Aorta (tissue), 5 donors: ENCODE results near the gene ACADSB. TPM values are rescaled to one million over a fixed set of nuclear protein-coding genes. Genes with fewer than 3 reads are reported as not detected.

ENCODE experiments used
- ATAC-seq: fragments of 200-7000 bp; cut with Tn5 transposase; one replicate; pipeline ENCODE4 v1.9.1; 2022; ENCODE audit warnings: moderate library complexity; ENCODE audit not compliant: low FRiP score
- DNase-seq, 2 donors: peaks; one replicate each; pipeline ENCODE4 v3.0.0-alpha.2; 2020
- H3K27ac ChIP-seq, 2 donors: one replicate each; pipeline ENCODE4 v1.5.1; 2013; ENCODE audit warnings: low read length in 2 of 2, mild to moderate bottlenecking in 2 of 2, moderate library complexity in 2 of 2, control low read depth in 1 of 2, inconsistent platforms in 1 of 2, low read depth in 1 of 2
- H3K27me3 ChIP-seq, 2 donors: one replicate each; pipeline ENCODE4 v1.6.1; 2013; ENCODE audit warnings: control low read depth in 1 of 2, low read length in 1 of 2, mild to moderate bottlenecking in 1 of 2, moderate library complexity in 1 of 2; ENCODE audit not compliant: insufficient read depth in 2 of 2, control insufficient read depth in 1 of 2
- H3K36me3 ChIP-seq, 2 donors: one replicate each; pipeline ENCODE4 v1.6.1; 2013; ENCODE audit warnings: control low read depth in 1 of 2, low read length in 1 of 2, mild to moderate bottlenecking in 1 of 2; ENCODE audit not compliant: insufficient read depth in 2 of 2, control insufficient read depth in 1 of 2
- H3K4me1 ChIP-seq, 2 donors: one replicate each; pipeline ENCODE4 v1.6.1; 2013; ENCODE audit warnings: low read length in 2 of 2, control low read depth in 1 of 2, mild to moderate bottlenecking in 1 of 2, moderate library complexity in 1 of 2; ENCODE audit not compliant: insufficient read depth in 2 of 2, control insufficient read depth in 1 of 2
- H3K4me3 ChIP-seq, 2 donors: one replicate each; pipeline ENCODE4 v1.5.1; 2013; ENCODE audit warnings: low read length in 2 of 2, control low read depth in 1 of 2, mild to moderate bottlenecking in 1 of 2
- H3K9me3 ChIP-seq: one replicate; pipeline ENCODE4 v1.6.1; 2013; ENCODE audit warnings: mild to moderate bottlenecking, low read length; ENCODE audit not compliant: control insufficient read depth
- WGBS, 2 donors: extraction: QIAGEN DNeasy Blood & Tissue Kit; methylation state at CpG; one replicate each; pipeline ENCODE4 v1.1.7; 2013; 5-methylcytosine and 5-hydroxymethylcytosine counted together
- intact Hi-C, 2 donors: fragments of 100-400 bp; cut with DNase I; formaldehyde crosslinking; loops; one replicate each; pipeline versions ENCODE4 v1.14.2 to v1.15.0; 2022
- polyA plus RNA-seq, 2 donors: library from polyadenylated mRNA; stranded (reverse); fragments of 200-250 nt; gene quantifications; one replicate each; pipeline ENCODE4 v1.2.3, GENCODE V29; 2013
- total RNA-seq, 2 donors: library from RNA; stranded (reverse); fragmentation: NEBNext Ultra II Directional; extraction: Animal tissue kit (Norgen Biotek cat#: 25700); gene quantifications; one replicate each; pipeline ENCODE4 v1.2.1, GENCODE V29; 2021
- donor health status: healthy with polysubstance abuse.
- donor health status: Bipolar disorder and iron deficiency.
- donor health status: DM: no; HTN: no; CAD: no.
- donor health status: DM: no; HTN: no; CAD: no.
- donor health status: DM: yes; HTN: yes; CAD: no.

The ACADSB gene
- total and polyA plus RNA-seq, 4 donors, result 7.6 to 25.5 (median 14.0) TPM

DNA sequence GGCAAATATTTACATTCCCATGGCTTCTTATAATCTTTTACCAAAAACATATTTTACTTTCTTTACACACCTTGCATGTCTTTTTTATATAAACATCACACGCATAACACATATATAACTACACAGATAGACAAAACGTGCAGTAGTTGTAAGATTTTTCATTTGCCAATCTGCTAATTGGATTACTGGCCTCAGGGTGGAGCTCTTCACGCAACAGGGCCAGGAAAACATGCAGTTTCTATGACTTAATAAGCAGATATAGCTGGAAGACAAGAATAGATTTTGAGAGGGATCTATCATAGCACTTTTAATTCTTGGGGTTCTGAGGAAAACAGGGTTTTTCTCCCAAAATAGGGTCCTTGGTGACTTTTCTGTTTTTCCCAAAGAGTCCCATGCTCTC is 12.7 kb downstream of the ACADSB start:
- intact Hi-C loops, result no loop called here
- 83 to 88% methylated on average over 3 of the region's 3 CpGs for WGBS, 2 donors
- Histone ChIP-seq H3K4me1 (peaks cover 0 to 1% of the 10 kb centered on the region in 2 donors), H3K4me3 (no peak overlapping the region), H3K27me3 (no peaks in the 10 kb centered on the region), H3K36me3 (no peaks in the 10 kb centered on the region), H3K9me3 (no peaks in the 10 kb centered on the region), H3K27ac (no peak overlapping the region)
- DNase-seq (no peak), ATAC-seq (no peak)

DNA sequence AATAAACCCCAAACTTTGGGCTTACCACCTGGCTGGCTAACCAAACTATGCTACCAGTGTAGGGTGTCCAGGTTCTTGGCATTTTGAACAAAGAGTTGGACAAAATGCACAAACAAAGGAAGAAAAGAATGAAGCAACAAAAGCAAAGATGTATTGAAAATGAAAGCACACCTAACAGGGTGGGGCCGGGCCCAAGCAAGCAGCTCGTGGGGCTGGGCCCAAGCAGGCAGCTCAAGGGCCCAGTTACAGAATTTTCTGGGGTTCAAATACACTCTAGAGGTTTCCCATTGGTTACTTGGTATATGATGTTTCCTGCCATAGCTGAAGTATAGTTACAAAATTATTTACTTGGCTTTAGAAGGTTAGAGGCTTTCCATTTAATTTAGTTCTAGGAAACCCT is 15.7 kb downstream of the ACADSB start:
- intact Hi-C loops, result no loop called here
- ATAC-seq, result no peak
- H3K9me3 ChIP-seq, result no peaks in the 10 kb centered on the region
- no peak for DNase-seq
- H3K27me3 ChIP-seq, result no peaks in the 10 kb centered on the region
- H3K36me3 ChIP-seq, result no peaks in the 10 kb centered on the region
- H3K27ac ChIP-seq, result no peak overlapping the region
- H3K4me1 ChIP-seq, result peaks cover 0 to 1% of the 10 kb centered on the region in 2 donors
- no peak overlapping the region for H3K4me3 ChIP-seq
- whole genome bisulfite sequencing, 2 donors, result 86 to 95% methylated on average over 2 of the region's 2 CpGs

DNA sequence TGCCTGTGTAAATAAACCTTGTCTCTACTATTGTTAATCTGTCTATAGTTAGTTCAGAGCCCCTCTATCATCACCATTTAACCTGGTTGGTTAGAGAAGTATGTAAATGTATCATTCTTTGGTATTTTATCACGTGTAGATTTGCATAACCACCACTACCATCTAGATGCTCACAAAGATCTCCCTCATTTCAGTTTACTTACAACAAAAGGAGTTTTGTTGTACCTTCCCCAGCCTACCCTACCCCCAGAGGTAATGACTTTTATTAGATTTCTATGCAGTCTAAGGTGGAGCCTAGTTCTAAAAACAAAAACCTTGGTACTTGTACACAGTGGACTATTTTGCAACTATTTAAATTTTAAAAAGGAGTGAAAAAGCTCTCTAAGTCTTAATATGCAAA is 17.5 kb downstream of the ACADSB start:
- H3K4me3 ChIP-seq, result no peak overlapping the region
- no peaks in the 10 kb centered on the region for H3K9me3 ChIP-seq
- ATAC-seq (no peak), DNase-seq (no peak)
- no peaks in the 10 kb centered on the region for H3K27me3 ChIP-seq
- H3K27ac ChIP-seq, result no peak overlapping the region
- no peaks in the 10 kb centered on the region for H3K4me1 ChIP-seq
- no peaks in the 10 kb centered on the region for H3K36me3 ChIP-seq
- 42 to 57% methylated on average over 1 of the region's 1 CpG for WGBS, 2 donors
- intact Hi-C loops, result no loop called here

DNA sequence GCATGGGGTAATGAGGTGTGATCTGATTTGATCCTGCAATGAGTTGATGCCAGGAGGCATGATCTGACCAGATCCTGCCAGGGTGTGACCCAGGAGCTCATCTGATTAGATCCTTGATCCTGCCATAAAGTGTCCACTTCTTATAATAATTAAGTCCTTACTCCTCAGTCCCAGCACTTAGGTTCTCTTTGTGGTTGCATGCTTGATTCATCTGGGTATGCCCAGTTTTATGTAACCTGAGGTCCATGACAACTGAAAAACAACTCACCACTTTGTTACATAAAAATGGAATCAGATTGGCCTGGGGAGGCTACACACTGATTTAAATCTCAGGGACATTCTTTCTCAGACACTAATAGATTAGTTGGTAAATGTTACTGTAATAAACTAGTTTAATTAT is 19.1 kb downstream of the ACADSB start:
- DNase-seq (no peak), ATAC-seq (no peak)
- no peak overlapping the region for H3K4me3 ChIP-seq
- no peaks in the 10 kb centered on the region for H3K36me3 ChIP-seq
- H3K27ac ChIP-seq, result no peak overlapping the region
- no peaks in the 10 kb centered on the region for H3K9me3 ChIP-seq
- intact Hi-C loops, result no loop called here
- no peaks in the 10 kb centered on the region for H3K4me1 ChIP-seq
- no peaks in the 10 kb centered on the region for H3K27me3 ChIP-seq

DNA sequence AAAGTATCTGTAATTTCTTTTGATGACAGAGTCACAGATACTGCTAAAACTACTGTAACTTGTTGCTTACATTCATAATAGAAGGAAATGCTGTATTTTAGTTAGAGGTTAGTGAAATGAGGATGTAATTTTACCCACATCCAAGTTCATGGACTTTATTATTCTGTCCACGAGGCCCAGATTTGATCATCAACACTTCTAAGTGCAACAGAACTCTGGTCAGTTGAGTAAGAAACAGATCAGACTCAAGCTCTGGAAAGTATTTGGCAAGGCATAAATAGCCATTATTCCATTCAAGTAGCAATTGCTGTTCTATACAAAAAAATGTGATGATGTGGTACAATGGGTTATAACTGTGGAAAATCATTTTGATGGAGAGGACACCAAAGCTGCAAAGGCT is 22.3 kb downstream of the ACADSB start:
- Histone ChIP-seq H3K4me3 (no peak overlapping the region), H3K27me3 (no peaks in the 10 kb centered on the region), H3K9me3 (no peaks in the 10 kb centered on the region), H3K4me1 (no peaks in the 10 kb centered on the region), H3K27ac (no peak overlapping the region), H3K36me3 (no peaks in the 10 kb centered on the region)
- no peak for ATAC-seq
- intact Hi-C loops, result no loop called here
- no peak for DNase-seq
- 81 to 83% methylated on average over 1 of the region's 1 CpG for WGBS, 2 donors

DNA sequence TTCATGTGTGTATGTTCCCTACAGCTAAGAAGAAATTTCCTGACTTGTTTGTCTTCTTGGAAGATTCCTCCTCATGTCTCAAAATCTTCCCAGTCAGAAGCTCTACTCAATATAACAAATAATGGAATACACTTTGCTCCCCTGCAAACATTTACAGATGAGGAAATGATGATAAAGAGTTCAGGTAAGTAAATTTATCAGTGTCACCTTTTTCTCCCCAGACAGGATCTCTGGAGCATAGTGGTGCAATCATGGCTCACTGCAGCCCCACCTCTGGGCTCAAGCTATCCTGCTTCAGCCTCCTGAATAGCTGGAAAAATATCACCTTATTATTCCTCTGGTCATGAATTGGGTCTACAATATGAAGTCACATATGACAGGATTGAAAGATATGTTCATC is 25.5 kb downstream of the ACADSB start:
- no peak overlapping the region for H3K4me3 ChIP-seq

DNA sequence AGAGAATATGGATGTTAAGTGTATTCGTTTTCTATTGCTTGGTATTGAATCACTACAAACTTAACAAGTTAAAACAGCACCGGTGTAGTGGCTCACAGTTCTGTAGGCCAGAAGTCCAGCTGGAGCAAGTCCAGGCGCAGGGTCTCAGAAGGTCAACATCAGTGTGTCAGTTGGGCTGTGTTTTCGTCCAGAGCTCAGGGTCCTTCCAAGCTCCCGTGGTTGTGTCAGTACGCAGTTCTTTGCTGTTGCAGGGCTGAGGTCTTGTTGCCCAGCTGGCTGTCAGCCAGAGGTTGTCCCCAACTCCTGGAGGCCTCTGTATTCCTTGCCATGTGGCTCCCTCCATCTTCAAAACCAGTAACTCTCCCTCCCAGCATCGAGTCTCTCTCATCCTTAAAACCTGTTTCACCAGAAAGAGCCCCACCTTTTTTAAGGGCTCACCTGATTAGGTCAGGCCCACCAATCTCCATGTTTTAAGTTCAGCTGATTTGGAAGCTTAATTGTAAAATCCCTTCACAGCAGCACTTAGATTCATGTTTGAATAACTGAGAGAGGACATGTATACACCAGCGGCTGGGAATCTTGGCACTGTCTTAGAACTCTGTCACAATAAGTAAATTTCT is 26.8 kb downstream of the ACADSB start:
- 86 to 88% methylated on average over 8 of the region's 8 CpGs for WGBS, 2 donors
- no peaks in the 10 kb centered on the region for H3K9me3 ChIP-seq
- no peaks in the 10 kb centered on the region for H3K4me1 ChIP-seq
- no peak overlapping the region for H3K27ac ChIP-seq
- H3K36me3 ChIP-seq, result peaks cover 0 to 2% of the 10 kb centered on the region in 2 donors
- no peak overlapping the region for H3K4me3 ChIP-seq
- ATAC-seq (no peak), DNase-seq (no peak)
- H3K27me3 ChIP-seq, result no peaks in the 10 kb centered on the region
- intact Hi-C loops, result no loop called here

More for the DNA sequence above, 25.5 kb downstream of the ACADSB start:
- no peaks in the 10 kb centered on the region for H3K9me3 ChIP-seq
- ATAC-seq, result no peak
- H3K36me3 ChIP-seq, result peaks cover 0 to 2% of the 10 kb centered on the region in 2 donors
- intact Hi-C loops, result no loop called here
- H3K27me3 ChIP-seq, result no peaks in the 10 kb centered on the region
- DNase-seq, result no peak
- H3K27ac ChIP-seq, result no peak overlapping the region
- H3K4me1 ChIP-seq, result no peaks in the 10 kb centered on the region

DNA sequence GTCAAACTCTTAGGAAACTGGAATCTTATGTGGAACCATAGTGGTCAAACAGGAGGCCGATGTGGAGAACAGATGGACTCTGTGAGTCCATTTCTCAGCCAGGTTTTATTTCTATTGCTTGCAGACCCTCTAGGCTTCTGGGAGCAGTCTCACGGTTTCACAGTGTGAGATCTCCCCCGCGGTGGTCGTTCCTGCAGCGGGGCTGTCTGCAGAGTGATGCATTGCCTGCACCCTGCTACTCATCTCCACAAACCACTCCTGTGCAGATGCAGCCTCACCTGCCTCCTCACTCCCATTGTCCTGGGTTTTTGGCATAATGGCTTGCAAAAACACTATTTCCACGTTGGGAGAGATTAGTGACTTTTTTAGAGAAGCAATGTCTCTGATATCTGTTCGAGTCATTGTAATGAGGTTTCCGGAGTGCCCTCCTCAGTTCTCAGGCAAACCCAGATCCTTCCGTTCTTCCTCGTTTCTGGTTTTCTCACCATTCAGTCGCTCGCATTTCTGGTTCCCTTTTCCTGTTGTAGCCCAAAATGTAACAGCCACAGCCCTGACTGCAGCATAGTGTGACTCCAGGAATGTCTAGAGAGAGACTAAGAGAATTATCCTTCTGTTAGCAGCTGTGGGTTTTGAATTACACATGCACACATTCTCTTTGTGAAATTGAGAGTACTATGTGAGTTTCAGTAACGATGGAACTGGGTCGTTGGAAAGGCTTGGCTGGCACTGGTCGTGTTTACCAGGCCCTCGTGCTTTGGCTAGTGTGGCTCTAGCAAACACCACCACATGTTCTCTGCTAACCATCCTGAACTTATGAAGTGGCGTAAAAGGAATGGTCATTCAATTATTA is 30.2 kb downstream of the ACADSB start:
- ATAC-seq (no peak), DNase-seq (no peak)
- WGBS, 2 donors, result 66% methylated on average over 18 of the region's 18 CpGs
- no peak overlapping the region for H3K4me3 ChIP-seq
- H3K36me3 ChIP-seq, result peaks cover 0 to 2% of the 10 kb centered on the region in 2 donors
- H3K27me3 ChIP-seq, result no peaks in the 10 kb centered on the region
- no peak overlapping the region for H3K27ac ChIP-seq
- H3K9me3 ChIP-seq, result no peaks in the 10 kb centered on the region
- intact Hi-C loops, result no loop called here
- H3K4me1 ChIP-seq, result no peaks in the 10 kb centered on the region

DNA sequence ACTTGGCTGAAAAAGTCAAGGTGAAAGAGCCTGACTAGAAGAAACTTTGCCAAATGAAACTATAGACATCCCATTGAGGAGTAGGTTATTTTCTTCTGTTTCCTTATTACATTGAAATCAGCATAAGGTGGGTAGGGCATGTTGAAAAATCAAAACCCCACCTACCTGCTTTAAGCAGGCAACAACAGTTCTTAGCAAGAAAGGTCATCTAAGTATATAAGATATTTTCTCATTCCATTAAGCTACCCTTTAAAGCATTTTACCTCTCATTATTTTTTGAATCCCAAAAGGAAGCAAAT is 30.8 kb downstream of the ACADSB start:
- H3K4me3 ChIP-seq, result no peak overlapping the region
- no peak overlapping the region for H3K27ac ChIP-seq
- DNase-seq (no peak), ATAC-seq (no peak)
- intact Hi-C loops, result no loop called here
- H3K9me3 ChIP-seq, result no peaks in the 10 kb centered on the region
- H3K36me3 ChIP-seq, result peaks cover 0 to 2% of the 10 kb centered on the region in 2 donors
- no peaks in the 10 kb centered on the region for H3K4me1 ChIP-seq
- no peaks in the 10 kb centered on the region for H3K27me3 ChIP-seq
